IMR-90 (cell line): ENCODE results near the gene NCF2. TPM values are rescaled to one million over a fixed set of nuclear protein-coding genes. Genes with fewer than 3 reads are reported as not detected.
"Not testable (repeated sequence)": the region's sequence is repeated elsewhere in the genome, so short reads cannot be mapped to it uniquely, and the experiment has no call there.

Experiments
- ATAC-seq: fragments of 200-7000 bp; cut with Tn5 transposase; 2 replicates; pipeline ENCODE4 v1.9.1; 2020; ENCODE audit warnings: low read depth, mild to moderate bottlenecking, moderate library complexity
- BruUV-seq: library from RNA; stranded (reverse); fragments of 400-500 nt; replicated peaks from 2 replicates; lab custom pipeline; 2021; lab: Mats Ljungman, UMichigan
- CTCF ChIA-PET: fragments of 300-600 bp; formaldehyde crosslinking; extraction: SDS; loops from one replicate; lab custom pipeline; 2021; ENCODE audit warnings: antibody characterized with exemption; lab: Yijun Ruan, JAX
- POLR2A ChIA-PET: fragments of 300-600 bp; sonication (Branson Sonifier 250); formaldehyde crosslinking; loops from one replicate; lab custom pipeline; 2022; ENCODE audit warnings: antibody characterized with exemption; ENCODE audit not compliant: unreplicated experiment; lab: Charles Lee
- DNase-seq: peaks from one replicate; pipeline ENCODE4 v3.0.0; 2013
- H2AFZ ChIP-seq: replicated peaks from 2 replicates; pipeline ENCODE3; 2013; ENCODE audit warnings: low read length, mild to moderate bottlenecking; ENCODE audit not compliant: poor library complexity
- H2AK5ac ChIP-seq: 2 replicates; pipeline ENCODE4 v1.6.1; 2013; ENCODE audit warnings: low read depth, low read length, inconsistent platforms
- H2AK9ac ChIP-seq: replicated peaks from 2 replicates; pipeline ENCODE3; 2013; ENCODE audit warnings: mild to moderate bottlenecking, low read depth, low read length, moderate library complexity; ENCODE audit not compliant: poor library complexity
- H2BK120ac ChIP-seq: 2 replicates; pipeline ENCODE4 v1.6.1; 2013; ENCODE audit warnings: low read depth, low read length, inconsistent platforms
- H2BK15ac ChIP-seq: 3 replicates; pipeline ENCODE4 v1.6.1; 2013; ENCODE audit warnings: low read depth, low read length, inconsistent platforms
- H2BK20ac ChIP-seq: 2 replicates; pipeline ENCODE4 v1.6.1; 2013; ENCODE audit warnings: low read depth, mild to moderate bottlenecking, inconsistent platforms, low read length, moderate library complexity
- H2BK5ac ChIP-seq: 2 replicates; pipeline ENCODE4 v1.6.1; 2013; ENCODE audit warnings: mild to moderate bottlenecking, low read depth, low read length, inconsistent platforms; ENCODE audit not compliant: poor library complexity, severe bottlenecking
- H3K14ac ChIP-seq: replicated peaks from 2 replicates; pipeline ENCODE4 v1.6.1; 2013; ENCODE audit warnings: low read depth, low read length, inconsistent platforms
- H3K18ac ChIP-seq: 2 replicates; pipeline ENCODE4 v1.6.1; 2013; ENCODE audit warnings: low read depth, low read length, control low read depth
- H3K23ac ChIP-seq: 2 replicates; pipeline ENCODE4 v1.6.1; 2013; ENCODE audit warnings: low read depth, low read length, inconsistent platforms
- H3K27ac ChIP-seq: 2 replicates; pipeline ENCODE4 v1.5.1; 2013; ENCODE audit warnings: mild to moderate bottlenecking, control low read depth, low read length; ENCODE audit not compliant: insufficient read depth
- H3K27me3 ChIP-seq: 2 replicates; pipeline ENCODE4 v1.6.1; 2013; ENCODE audit warnings: low read length; ENCODE audit not compliant: control insufficient read depth, insufficient read depth
- H3K36me3 ChIP-seq: 2 replicates; pipeline ENCODE4 v1.6.1; 2013; ENCODE audit warnings: low read length, mixed read lengths; ENCODE audit not compliant: control insufficient read depth, insufficient read depth
- H3K4ac ChIP-seq: 2 replicates; pipeline ENCODE4 v1.6.1; 2013; ENCODE audit warnings: low read depth, low read length, inconsistent platforms
- H3K4me1 ChIP-seq: 2 replicates; pipeline ENCODE4 v1.6.1; 2013; ENCODE audit warnings: low read length, mixed read lengths; ENCODE audit not compliant: control insufficient read depth, insufficient read depth
- H3K4me2 ChIP-seq: 2 replicates; pipeline ENCODE4 v1.6.1; 2013; ENCODE audit warnings: low read depth, mild to moderate bottlenecking, control low read depth, low read length, moderate library complexity
- H3K4me3 ChIP-seq: 2 replicates; pipeline ENCODE4 v1.5.1; 2013; ENCODE audit warnings: low read depth, mild to moderate bottlenecking, control low read depth, low read length, moderate library complexity; ENCODE audit not compliant: insufficient read depth
- H3K56ac ChIP-seq: 2 replicates; pipeline ENCODE4 v1.6.1; 2013; ENCODE audit warnings: low read length, inconsistent platforms; ENCODE audit not compliant: insufficient read depth; ENCODE audit errors: extremely low read depth
- H3K79me1 ChIP-seq, 2 experiments: 2 replicates each; pipeline ENCODE4 v1.6.1; 2013; ENCODE audit warnings: low read length in 2 of 2, inconsistent platforms in 1 of 2, low read depth in 1 of 2
- H3K9ac ChIP-seq: 2 replicates; pipeline ENCODE4 v1.6.1; 2013; ENCODE audit warnings: low read depth, low read length, control low read depth
- H3K9me1 ChIP-seq: 2 replicates; pipeline ENCODE4 v1.6.1; 2013; ENCODE audit warnings: low read length, inconsistent platforms; ENCODE audit not compliant: insufficient read depth
- H3K9me3 ChIP-seq: 2 replicates; pipeline ENCODE4 v1.6.1; 2013; ENCODE audit warnings: low read length; ENCODE audit not compliant: control insufficient read depth, insufficient read depth
- H4K20me1 ChIP-seq: 2 replicates; pipeline ENCODE4 v1.6.1; 2013; ENCODE audit warnings: low read length, inconsistent platforms; ENCODE audit not compliant: insufficient read depth
- H4K5ac ChIP-seq: 2 replicates; pipeline ENCODE4 v1.6.1; 2013; ENCODE audit warnings: mild to moderate bottlenecking, low read depth, low read length, control low read depth
- H4K8ac ChIP-seq, 2 experiments: 2 replicates each; pipeline ENCODE4 v1.6.1; 2013; ENCODE audit warnings: low read depth in 2 of 2, low read length in 2 of 2, control low read depth in 1 of 2, inconsistent platforms in 1 of 2
- H4K91ac ChIP-seq: 2 replicates; pipeline ENCODE4 v1.6.1; 2013; ENCODE audit warnings: low read depth, low read length, inconsistent platforms; ENCODE audit not compliant: insufficient read depth
- WGBS, 2 experiments: methylation state at CpG; one replicate each; pipeline versions ENCODE4 v1.1.5 to v1.1.7; 2013; ENCODE audit warnings: missing lambda C conversion rate in 2 of 2; ENCODE audit not compliant: insufficient read length in 1 of 2; ENCODE audit errors: extremely low coverage in 2 of 2; 5-methylcytosine and 5-hydroxymethylcytosine counted together
- dilution Hi-C: fragments of 300-500 bp; cut with HindIII; formaldehyde crosslinking; loops from one replicate; pipeline ENCODE4 v1.14.3; 2018; ENCODE audit warnings: low sequenced_read_pairs; ENCODE audit not compliant: unreplicated experiment
- in situ Hi-C: fragments of 300-500 bp; cut with MboI; formaldehyde crosslinking; loops from 3 replicates; pipeline ENCODE4 v1.14.3; 2019; ENCODE audit warnings: low sequenced_read_pairs, inconsistent platforms, mixed read lengths
- intact Hi-C: fragments of 100-400 bp; cut with micrococcal nuclease; formaldehyde crosslinking; loops from 2 replicates; pipeline ENCODE4 v1.10.0; 2022
- polyA plus RNA-seq, 3 experiments: library from polyadenylated mRNA; depleted of rRNA; stranded (reverse); fragments of >200 nt; gene quantifications; 2 replicates each; pipeline ENCODE4 v1.2.3, GENCODE V29; 2012; ENCODE audit warnings: low replicate concordance in 1 of 3
- total RNA-seq: library from RNA; depleted of rRNA; stranded (reverse); fragments of >200 nt; gene quantifications from 2 replicates; pipeline ENCODE4 v1.2.3, GENCODE V29; 2012

Gene NCF2
- total and polyA plus RNA-seq, 2 of the 4 experiments (the other 2 are of a cell fraction): 3.2 to 4.2 TPM

DNA sequence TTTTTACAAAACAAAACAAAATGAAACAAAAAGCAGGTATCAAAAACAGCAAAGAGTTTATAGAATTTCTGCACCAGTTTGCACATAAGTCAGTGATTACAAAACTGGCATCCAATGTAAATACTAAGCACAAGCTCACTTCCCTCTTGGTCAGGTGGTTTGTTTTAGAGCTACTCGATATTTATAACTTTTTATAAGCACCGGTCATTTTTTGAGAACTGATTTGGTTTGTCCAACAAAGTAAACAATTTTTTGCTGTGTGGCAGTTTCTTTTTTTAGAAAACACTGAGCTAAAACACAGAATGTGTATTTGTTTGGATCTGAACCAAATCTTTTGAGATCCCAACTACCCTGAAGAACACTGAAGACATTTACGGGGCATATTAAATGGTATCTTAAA lies 36.0 kb upstream of the NCF2 start:
- H3K9me3 ChIP-seq, ATAC-seq, H2AK5ac ChIP-seq, H3K4me1 ChIP-seq, H3K9ac ChIP-seq, H3K4ac ChIP-seq, H3K4me2 ChIP-seq, H2BK5ac ChIP-seq, H2AK9ac ChIP-seq, H2AFZ ChIP-seq, DNase-seq, H2BK20ac ChIP-seq, intact Hi-C loops, dilution Hi-C loops, H2BK120ac ChIP-seq, H3K27me3 ChIP-seq, H3K9me1 ChIP-seq, H3K27ac ChIP-seq, H4K8ac ChIP-seq, H3K14ac ChIP-seq, H2BK15ac ChIP-seq, H3K56ac ChIP-seq, H3K23ac ChIP-seq, BruUV-seq, H4K5ac ChIP-seq, H3K18ac ChIP-seq, H3K4me3 ChIP-seq, H4K91ac ChIP-seq: not testable (repeated sequence)
- H4K20me1 ChIP-seq: peaks cover 28% of the 10 kb centered on the region
- H3K36me3 ChIP-seq: peaks cover 24% of the 10 kb centered on the region
- H3K79me1 ChIP-seq: peaks cover 17 to 43% of the 10 kb centered on the region in 2 experiments
- in situ Hi-C loops: loop anchor here (10.0 kb wide), 2 partner anchors 151 to 341 kb away; partner anchors contain the start of gene SMG7
- POLR2A ChIA-PET: interaction anchor here (0.6 kb wide), 1 partner anchor 1537 kb away, joined by 3 read pairs; no protein-coding TSS in a partner anchor
- CTCF ChIA-PET: interaction anchor here (0.6 to 1.1 kb wide), 2 partner anchors 17 to 183 kb away, joined by 3 to 4 read pairs; no protein-coding TSS in a partner anchor
- WGBS, 2 experiments: no CpG with 5 or more reads among the region's 3 CpGs
